GM12878 (cell line): ENCODE measurements around the gene SIDT2. TPM values are rescaled to one million over a fixed set of nuclear protein-coding genes. Genes with fewer than 3 reads are reported as not detected.

Experiments used
- CEBPZ ChIP-seq: fragments of 150-350 bp; IDR thresholded peaks from 2 replicates; pipeline ENCODE4 v1.6.1; 2016; ENCODE audit warnings: low read depth, low read length
- GABPA ChIP-seq: IDR thresholded peaks from 2 replicates; pipeline ENCODE4 v1.6.1; 2014; ENCODE audit warnings: antibody characterized with exemption, low read depth, mild to moderate bottlenecking, inconsistent platforms
- HDGF ChIP-seq: fragments of 450-650 bp; IDR thresholded peaks from 2 replicates; pipeline ENCODE4 v1.6.1; 2016; ENCODE audit warnings: antibody characterized with exemption
- IRF5 ChIP-seq: fragments of 450-650 bp; IDR thresholded peaks from 2 replicates; pipeline ENCODE4 v1.6.1; 2017; ENCODE audit warnings: borderline replicate concordance
- NR2C1 ChIP-seq: fragments of 450-650 bp; IDR thresholded peaks from 2 replicates; pipeline ENCODE4 v1.6.1; 2017; ENCODE audit warnings: antibody characterized with exemption, mild to moderate bottlenecking, moderate library complexity
- POU2F2 ChIP-seq: IDR thresholded peaks from 3 replicates; pipeline ENCODE4 v1.6.1; 2011; ENCODE audit warnings: low read depth, mild to moderate bottlenecking, low read length, borderline replicate concordance
- ZZZ3 ChIP-seq: IDR thresholded peaks from 2 replicates; pipeline ENCODE4 v1.6.1; 2011; ENCODE audit warnings: low read depth; ENCODE audit not compliant: control insufficient read depth, insufficient read length
- polyA plus RNA-seq, 11 experiments: library from polyadenylated mRNA; depleted of rRNA in 4 of 11; unstranded in 6 of 11; stranded (reverse) in 5 of 11; fragments of >200 nt; fragmentation: Nextera tagmentation in 4 of 11; fragmentation: Illumina TruSeq in 1 of 11; extraction: Ambion mirVana in 4 of 11; extraction: Trizol in 1 of 11; gene quantifications; 1 replicate in 1 of 11; 2 replicates in 10 of 11; pipeline versions ENCODE4 v1.2.1 to v1.2.3, GENCODE V29; 2011 to 2016; ENCODE audit warnings: inconsistent platforms in 2 of 11, missing spikeins in 2 of 11, low read depth in 1 of 11
- total RNA-seq, 4 experiments: library from RNA; depleted of rRNA in 3 of 4; stranded (reverse); fragments of >200 nt in 3 of 4; fragmentation: Illumina TruSeq in 1 of 4; extraction: Trizol in 1 of 4; gene quantifications; 2 replicates each; pipeline versions ENCODE4 v1.2.1 to v1.2.3, GENCODE V29; 2013 to 2021

Gene SIDT2
- total and polyA plus RNA-seq, 10 of the 15 experiments (the other 5 are each of a cell fraction or from before 2014, with no cell fraction given), result 4.9 to 23.9 (median 10.3) TPM

- TF ChIP-seq CEBPZ (no peak), NR2C1 (no peak), HDGF (no peak), POU2F2 (no peak), GABPA (no peak), ZZZ3 (no peak), IRF5 (no peak)
Observed at GRCh38 chr11:117188620-117189081, 10.1 kb downstream of the SIDT2 start (continued).
